ENCODE data around the gene CACNG3. TPM values are rescaled to one million over a fixed set of nuclear protein-coding genes. Genes with fewer than 3 reads are reported as not detected.

Gene CACNG3
- total and polyA plus RNA-seq, 12 donors, result 0.55 to 1.6 (median 1.2) TPM; not detected in 6

Small RNAs within 50 kb of the gene (small RNA-seq; reads per million reads assigned to genes)
- gene RF00408 (0 reads per million in 2 donors), gene RNU7-24P (0 reads per million in 2 donors)

Measured in adrenal gland (tissue), 12 donors.